AG10803 (cell line): Measurements from ENCODE around the gene CADM3.

Source experiments
- DNase-seq: peaks from one replicate; pipeline ENCODE4 v3.0.0; 2010; ENCODE audit warnings: low read depth
- H3K4me3 ChIP-seq: 2 replicates; pipeline ENCODE4 v1.5.1; 2011; ENCODE audit warnings: mild to moderate bottlenecking, low read length, control low read depth
- CTCF ChIP-seq: conservative IDR thresholded peaks from 2 replicates; pipeline ENCODE4 v1.5.1; 2011; ENCODE audit warnings: mild to moderate bottlenecking, low read length, control low read depth, inconsistent platforms

The CADM3 gene

GRCh38 chr1:159171254-159171687 lies at the start of gene CADM3:
Gene CADM3 (plus strand): TSS chr1:159171615. CDS start chr1:159171766, 151 bp downstream.
- H3K4me3 ChIP-seq, result no peak within 1 kb of the TSS
- no peak for TF ChIP-seq CTCF
- no peak for DNase-seq

- TF ChIP-seq CTCF, result no peak
- H3K4me3 ChIP-seq, result no peak overlapping the region
- peak; percentile 74 for DNase-seq
Observed at GRCh38 chr1:159122005-159122621, 49.3 kb upstream of the CADM3 start.

- H3K4me3 ChIP-seq, result no peak overlapping the region
- no peak for TF ChIP-seq CTCF
- DNase-seq, result no peak
Observed at GRCh38 chr1:159123587-159123986, 47.8 kb upstream of the CADM3 start.

GRCh38 chr1:159132271-159132881 lies 39.0 kb upstream of the CADM3 start:
- no peak overlapping the region for H3K4me3 ChIP-seq
- DNase-seq, result peak; percentile 58

GRCh38 chr1:159140474-159140873 lies 30.9 kb upstream of the CADM3 start:
- no peak for TF ChIP-seq CTCF
- DNase-seq, result no peak
- no peak overlapping the region for H3K4me3 ChIP-seq

More at GRCh38 chr1:159132271-159132881, 39.0 kb upstream of the CADM3 start:
- TF ChIP-seq CTCF, result peak; percentile 93

GRCh38 chr1:159141584-159142390 lies 29.6 kb upstream of the CADM3 start:
- DNase-seq, result peak; percentile 37
- H3K4me3 ChIP-seq, result peak overlapping the region; percentile 8; the same call in 1 of the 2 replicates
- TF ChIP-seq CTCF, result no peak

- no peak for TF ChIP-seq CTCF
- no peak overlapping the region for H3K4me3 ChIP-seq
- no peak for DNase-seq
Observed at GRCh38 chr1:159142391-159142663, 29.1 kb upstream of the CADM3 start.
